K562 (cell line): ENCODE data around the gene SLAMF9. TPM values are rescaled to one million over a fixed set of nuclear protein-coding genes. Genes with fewer than 3 reads are reported as not detected.

ENCODE experiments used
- ATF7 ChIP-seq: fragments of 450-650 bp; IDR thresholded peaks from 2 replicates; pipeline ENCODE4 v1.7.1; 2014; ENCODE audit warnings: mild to moderate bottlenecking, moderate library complexity
- CBX5 ChIP-seq: IDR thresholded peaks from 2 replicates; pipeline ENCODE4 v1.6.1; 2014; ENCODE audit warnings: low read depth, borderline replicate concordance
- FOXA3 ChIP-seq, 2 experiments: fragments of 450-650 bp in 1 of 2; sonication (generic) in 1 of 2; formaldehyde crosslinking; IDR thresholded peaks in 1 of 2; conservative IDR thresholded peaks in 1 of 2; 2 replicates each; pipeline versions ENCODE4 v1.4.0 to v1.8.0; 2020 to 2022; ENCODE audit warnings: mild to moderate bottlenecking in 2 of 2, missing genetic modification reagents in 1 of 2
- FOXK2 ChIP-seq, 2 experiments: fragments of 450-650 bp; IDR thresholded peaks in 1 of 2; conservative IDR thresholded peaks in 1 of 2; 2 replicates each; pipeline ENCODE4 v1.6.1; 2016; ENCODE audit warnings: low read depth in 2 of 2, mild to moderate bottlenecking in 1 of 2
- HMGN3 ChIP-seq: IDR thresholded peaks from 2 replicates; pipeline ENCODE4 v1.6.1; 2011; ENCODE audit warnings: borderline replicate concordance, low read depth, mild to moderate bottlenecking, mixed read lengths, low read length; ENCODE audit not compliant: insufficient read length; ENCODE audit errors: extremely low read depth
- KLF1 ChIP-seq: fragments of 450-650 bp; IDR thresholded peaks from 2 replicates; pipeline ENCODE4 v1.6.1; 2016; ENCODE audit warnings: missing genetic modification characterization, missing compliant biosample characterization
- PHB2 ChIP-seq: fragments of 450-650 bp; IDR thresholded peaks from 2 replicates; pipeline ENCODE4 v1.6.1; 2017; ENCODE audit warnings: low read depth
- PML ChIP-seq: IDR thresholded peaks from 2 replicates; pipeline ENCODE4 v1.6.1; 2012; ENCODE audit warnings: low read length, inconsistent platforms
- SOX6 ChIP-seq: fragments of 450-650 bp; IDR thresholded peaks from 2 replicates; pipeline ENCODE4 v1.6.1; 2014; ENCODE audit warnings: mild to moderate bottlenecking
- ZC3H11A ChIP-seq: IDR thresholded peaks from 2 replicates; pipeline ENCODE4 v1.6.1; 2012; ENCODE audit warnings: low read depth, low read length, improper control_type of control experiment
- ZNF197 ChIP-seq: fragments of 200-800 bp; sonication (Bioruptor generic); IDR thresholded peaks from 2 replicates; pipeline ENCODE4 v1.6.1; 2016; ENCODE audit warnings: low read depth, missing genetic modification characterization, missing compliant biosample characterization
- polyA plus RNA-seq, 8 experiments: library from polyadenylated mRNA; depleted of rRNA in 4 of 8; stranded (reverse) in 5 of 8; unstranded in 3 of 8; fragments of >200 nt; fragmentation: Nextera tagmentation in 2 of 8; fragmentation: Illumina TruSeq in 1 of 8; extraction: Ambion mirVana in 2 of 8; extraction: Trizol in 1 of 8; gene quantifications; 2 replicates each; pipeline versions ENCODE4 v1.2.1 to v1.2.3, GENCODE V29; 2011 to 2014; ENCODE audit warnings: inconsistent platforms in 1 of 8, missing spikeins in 1 of 8
- total RNA-seq, 7 experiments: library from RNA; depleted of rRNA in 6 of 7; stranded (reverse); fragments of >200 nt in 6 of 7; fragmentation: Illumina TruSeq in 2 of 7; extraction: Trizol in 2 of 7; gene quantifications; 2 replicates each; pipeline versions ENCODE4 v1.2.1 to v1.2.3, GENCODE V29; 2011 to 2021; ENCODE audit warnings: low replicate concordance in 1 of 7
- TF ChIP-seq, protein P1 (sequence below), 2 experiments: fragments of 200-800 bp in 1 of 2; sonication (Bioruptor generic) in 1 of 2; sonication (generic) in 1 of 2; formaldehyde crosslinking in 1 of 2; IDR thresholded peaks in 1 of 2; conservative IDR thresholded peaks in 1 of 2; 2 replicates each; pipeline versions ENCODE4 v1.5.0 to v1.6.1; 2016 to 2020; ENCODE audit warnings: missing compliant biosample characterization in 1 of 2, missing genetic modification characterization in 1 of 2, missing genetic modification reagents in 1 of 2
- TF ChIP-seq, protein P2 (sequence below): sonication (generic); formaldehyde crosslinking; IDR thresholded peaks from 2 replicates; pipeline ENCODE4 v1.8.0; 2022; ENCODE audit warnings: mild to moderate bottlenecking, missing genetic modification reagents
- TF ChIP-seq, protein P3 (sequence below): sonication (generic); formaldehyde crosslinking; IDR thresholded peaks from 2 replicates; pipeline ENCODE4 v1.8.1; 2023; ENCODE audit warnings: mild to moderate bottlenecking, missing genetic modification reagents
- TF ChIP-seq, protein P4 (sequence below): fragments of 200-800 bp; sonication (Bioruptor generic); IDR thresholded peaks from 2 replicates; pipeline ENCODE4 v1.6.1; 2017; ENCODE audit warnings: missing genetic modification characterization, missing compliant biosample characterization
- TF ChIP-seq, protein P5 (sequence below), 2 experiments: fragments of 450-650 bp; IDR thresholded peaks; 2 replicates each; pipeline ENCODE4 v1.6.1; 2016

The SLAMF9 gene
- total and polyA plus RNA-seq, 9 of the 15 experiments (the other 6 are each of a cell fraction or from before 2014, with no cell fraction given) = 0.13 to 0.21 TPM; not detected in 7

DNA sequence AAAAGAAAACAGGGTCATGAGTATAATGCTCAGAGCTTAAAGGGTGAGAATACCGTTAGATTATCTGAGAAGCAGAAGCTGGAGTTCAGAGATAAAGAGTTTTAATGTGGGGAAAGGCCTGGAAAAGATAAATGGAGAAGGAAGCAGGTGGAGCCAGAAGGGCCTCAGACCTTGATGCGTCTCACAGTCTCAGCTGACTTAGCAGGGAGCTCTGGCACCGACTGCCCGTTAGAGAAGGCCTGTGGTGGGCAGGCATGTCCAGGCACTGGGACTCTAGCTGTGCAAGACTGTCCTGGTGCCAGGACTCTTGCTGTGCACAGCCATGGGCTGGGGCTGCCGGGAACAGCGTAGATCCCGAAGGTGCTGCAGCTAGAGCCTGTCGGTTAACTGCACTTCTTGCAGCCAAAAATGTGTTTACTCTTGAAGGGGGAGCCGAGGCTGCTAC, 3.8 kb upstream of the SLAMF9 start (continued):
- TF ChIP-seq ZC3H11A (no peak), KLF1 (tag) (no peak), ZNF197 (CRISPR knock-in tag) (peak; percentile 61; the same call in 1 of the 2 replicates), FOXK2 (conservative IDR thresholded peaks at IDR 0.05 in 1 of 2, IDR thresholded peaks at IDR 0.05 in 1 of 2; ENCODE audit: low read depth in 2 of 2) (0 out of 4 replicates have a peak, but pooled peaks have one; percentile 25), FOXA3 (CRISPR knock-in tag; conservative IDR thresholded peaks at IDR 0.05 in 1 of 2, IDR thresholded peaks at IDR 0.05 in 1 of 2) (peak in 1 of 2 experiments; percentile 61; a peak in 1 of 4 replicates), CBX5 (no peak), SOX6 (peak; percentile 69), PHB2 (peak; percentile 81; the same call in 1 of the 2 replicates), PML (peak; percentile 49; the same call in 1 of the 2 replicates), HMGN3 (peak; percentile 22), ATF7 (0 out of 2 replicates have a peak, but pooled peaks have one; percentile 24)
- TF ChIP-seq, protein P1, sequence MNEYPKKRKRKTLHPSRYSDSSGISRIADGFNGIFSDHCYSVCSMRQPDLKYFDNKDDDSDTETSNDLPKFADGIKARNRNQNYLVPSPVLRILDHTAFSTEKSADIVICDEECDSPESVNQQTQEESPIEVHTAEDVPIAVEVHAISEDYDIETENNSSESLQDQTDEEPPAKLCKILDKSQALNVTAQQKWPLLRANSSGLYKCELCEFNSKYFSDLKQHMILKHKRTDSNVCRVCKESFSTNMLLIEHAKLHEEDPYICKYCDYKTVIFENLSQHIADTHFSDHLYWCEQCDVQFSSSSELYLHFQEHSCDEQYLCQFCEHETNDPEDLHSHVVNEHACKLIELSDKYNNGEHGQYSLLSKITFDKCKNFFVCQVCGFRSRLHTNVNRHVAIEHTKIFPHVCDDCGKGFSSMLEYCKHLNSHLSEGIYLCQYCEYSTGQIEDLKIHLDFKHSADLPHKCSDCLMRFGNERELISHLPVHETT (CRISPR knock-in tag; conservative IDR thresholded peaks at IDR 0.05 in 1 of 2, IDR thresholded peaks at IDR 0.05 in 1 of 2) = 0 out of 4 replicates have a peak, but pooled peaks of 1 of the 2 experiments have one; percentile 47
- TF ChIP-seq, protein P2, sequence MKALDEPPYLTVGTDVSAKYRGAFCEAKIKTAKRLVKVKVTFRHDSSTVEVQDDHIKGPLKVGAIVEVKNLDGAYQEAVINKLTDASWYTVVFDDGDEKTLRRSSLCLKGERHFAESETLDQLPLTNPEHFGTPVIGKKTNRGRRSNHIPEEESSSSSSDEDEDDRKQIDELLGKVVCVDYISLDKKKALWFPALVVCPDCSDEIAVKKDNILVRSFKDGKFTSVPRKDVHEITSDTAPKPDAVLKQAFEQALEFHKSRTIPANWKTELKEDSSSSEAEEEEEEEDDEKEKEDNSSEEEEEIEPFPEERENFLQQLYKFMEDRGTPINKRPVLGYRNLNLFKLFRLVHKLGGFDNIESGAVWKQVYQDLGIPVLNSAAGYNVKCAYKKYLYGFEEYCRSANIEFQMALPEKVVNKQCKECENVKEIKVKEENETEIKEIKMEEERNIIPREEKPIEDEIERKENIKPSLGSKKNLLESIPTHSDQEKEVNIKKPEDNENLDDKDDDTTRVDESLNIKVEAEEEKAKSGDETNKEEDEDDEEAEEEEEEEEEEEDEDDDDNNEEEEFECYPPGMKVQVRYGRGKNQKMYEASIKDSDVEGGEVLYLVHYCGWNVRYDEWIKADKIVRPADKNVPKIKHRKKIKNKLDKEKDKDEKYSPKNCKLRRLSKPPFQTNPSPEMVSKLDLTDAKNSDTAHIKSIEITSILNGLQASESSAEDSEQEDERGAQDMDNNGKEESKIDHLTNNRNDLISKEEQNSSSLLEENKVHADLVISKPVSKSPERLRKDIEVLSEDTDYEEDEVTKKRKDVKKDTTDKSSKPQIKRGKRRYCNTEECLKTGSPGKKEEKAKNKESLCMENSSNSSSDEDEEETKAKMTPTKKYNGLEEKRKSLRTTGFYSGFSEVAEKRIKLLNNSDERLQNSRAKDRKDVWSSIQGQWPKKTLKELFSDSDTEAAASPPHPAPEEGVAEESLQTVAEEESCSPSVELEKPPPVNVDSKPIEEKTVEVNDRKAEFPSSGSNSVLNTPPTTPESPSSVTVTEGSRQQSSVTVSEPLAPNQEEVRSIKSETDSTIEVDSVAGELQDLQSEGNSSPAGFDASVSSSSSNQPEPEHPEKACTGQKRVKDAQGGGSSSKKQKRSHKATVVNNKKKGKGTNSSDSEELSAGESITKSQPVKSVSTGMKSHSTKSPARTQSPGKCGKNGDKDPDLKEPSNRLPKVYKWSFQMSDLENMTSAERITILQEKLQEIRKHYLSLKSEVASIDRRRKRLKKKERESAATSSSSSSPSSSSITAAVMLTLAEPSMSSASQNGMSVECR (CRISPR knock-in tag) = no peak
- TF ChIP-seq, protein P3, sequence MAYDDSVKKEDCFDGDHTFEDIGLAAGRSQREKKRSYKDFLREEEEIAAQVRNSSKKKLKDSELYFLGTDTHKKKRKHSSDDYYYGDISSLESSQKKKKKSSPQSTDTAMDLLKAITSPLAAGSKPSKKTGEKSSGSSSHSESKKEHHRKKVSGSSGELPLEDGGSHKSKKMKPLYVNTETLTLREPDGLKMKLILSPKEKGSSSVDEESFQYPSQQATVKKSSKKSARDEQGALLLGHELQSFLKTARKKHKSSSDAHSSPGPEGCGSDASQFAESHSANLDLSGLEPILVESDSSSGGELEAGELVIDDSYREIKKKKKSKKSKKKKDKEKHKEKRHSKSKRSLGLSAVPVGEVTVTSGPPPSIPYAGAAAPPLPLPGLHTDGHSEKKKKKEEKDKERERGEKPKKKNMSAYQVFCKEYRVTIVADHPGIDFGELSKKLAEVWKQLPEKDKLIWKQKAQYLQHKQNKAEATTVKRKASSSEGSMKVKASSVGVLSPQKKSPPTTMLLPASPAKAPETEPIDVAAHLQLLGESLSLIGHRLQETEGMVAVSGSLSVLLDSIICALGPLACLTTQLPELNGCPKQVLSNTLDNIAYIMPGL (CRISPR knock-in tag) = no peak
- TF ChIP-seq, protein P4, sequence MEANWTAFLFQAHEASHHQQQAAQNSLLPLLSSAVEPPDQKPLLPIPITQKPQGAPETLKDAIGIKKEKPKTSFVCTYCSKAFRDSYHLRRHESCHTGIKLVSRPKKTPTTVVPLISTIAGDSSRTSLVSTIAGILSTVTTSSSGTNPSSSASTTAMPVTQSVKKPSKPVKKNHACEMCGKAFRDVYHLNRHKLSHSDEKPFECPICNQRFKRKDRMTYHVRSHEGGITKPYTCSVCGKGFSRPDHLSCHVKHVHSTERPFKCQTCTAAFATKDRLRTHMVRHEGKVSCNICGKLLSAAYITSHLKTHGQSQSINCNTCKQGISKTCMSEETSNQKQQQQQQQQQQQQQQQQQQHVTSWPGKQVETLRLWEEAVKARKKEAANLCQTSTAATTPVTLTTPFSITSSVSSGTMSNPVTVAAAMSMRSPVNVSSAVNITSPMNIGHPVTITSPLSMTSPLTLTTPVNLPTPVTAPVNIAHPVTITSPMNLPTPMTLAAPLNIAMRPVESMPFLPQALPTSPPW (CRISPR knock-in tag) = peak; percentile 23; the same call in 1 of the 2 replicates
- TF ChIP-seq, protein P5, sequence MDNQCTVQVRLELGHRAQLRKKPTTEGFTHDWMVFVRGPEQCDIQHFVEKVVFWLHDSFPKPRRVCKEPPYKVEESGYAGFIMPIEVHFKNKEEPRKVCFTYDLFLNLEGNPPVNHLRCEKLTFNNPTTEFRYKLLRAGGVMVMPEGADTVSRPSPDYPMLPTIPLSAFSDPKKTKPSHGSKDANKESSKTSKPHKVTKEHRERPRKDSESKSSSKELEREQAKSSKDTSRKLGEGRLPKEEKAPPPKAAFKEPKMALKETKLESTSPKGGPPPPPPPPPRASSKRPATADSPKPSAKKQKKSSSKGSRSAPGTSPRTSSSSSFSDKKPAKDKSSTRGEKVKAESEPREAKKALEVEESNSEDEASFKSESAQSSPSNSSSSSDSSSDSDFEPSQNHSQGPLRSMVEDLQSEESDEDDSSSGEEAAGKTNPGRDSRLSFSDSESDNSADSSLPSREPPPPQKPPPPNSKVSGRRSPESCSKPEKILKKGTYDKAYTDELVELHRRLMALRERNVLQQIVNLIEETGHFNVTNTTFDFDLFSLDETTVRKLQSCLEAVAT (IDR thresholded peaks at IDR 0.05) = 0 out of 4 replicates have a peak, but pooled peaks of 1 of the 2 experiments have one; percentile 24
